Esophagus squamous epithelium (tissue), 5 donors: ENCODE results near the gene PDGFB. TPM values are rescaled to one million over a fixed set of nuclear protein-coding genes. Genes with fewer than 3 reads are reported as not detected.
A peak's percentile ranks its signal among the peaks of the same experiment; 100 is the strongest.

Source experiments
- DNase-seq: peaks from one replicate; lab custom pipeline; 2025; lab: John Stamatoyannopoulos, UW
- H3K27ac ChIP-seq, 4 donors: fragments of 200-600 bp; sonication (generic); one replicate each; pipeline ENCODE4 v1.5.1; 2016 to 2019; ENCODE audit warnings: mild to moderate bottlenecking in 1 of 4
- H3K27me3 ChIP-seq, 4 donors: fragments of 200-600 bp; sonication (generic); 1 replicate in 3 of 4; 2 replicates in 1 of 4; pipeline versions ENCODE4 v1.5.1 to v1.6.0; 2017 to 2021; ENCODE audit warnings: antibody characterized with exemption in 1 of 4
- H3K36me3 ChIP-seq, 3 donors: fragments of 200-600 bp; sonication (generic); one replicate each; pipeline ENCODE4 v1.5.1; 2016 to 2019
- H3K4me1 ChIP-seq, 3 donors: fragments of 200-600 bp; sonication (generic); one replicate each; pipeline ENCODE4 v1.5.1; 2017 to 2019
- H3K4me3 ChIP-seq, 4 donors: fragments of 200-600 bp; sonication (generic); 1 replicate in 3 of 4; 2 replicates in 1 of 4; pipeline ENCODE4 v1.5.1; 2016 to 2019; ENCODE audit warnings: mild to moderate bottlenecking in 2 of 4, moderate library complexity in 1 of 4
- H3K9me3 ChIP-seq, 3 donors: fragments of 200-600 bp; sonication (generic); one replicate each; pipeline ENCODE4 v1.5.1; 2016 to 2019
- CTCF ChIP-seq, 6 experiments: fragments of 450-650 bp in 4 of 6; fragments of 200-600 bp in 2 of 6; sonication (generic) in 2 of 6; IDR thresholded peaks; one replicate each; pipeline ENCODE4 v1.5.1; 2016 to 2019; ENCODE audit warnings: antibody characterized with exemption in 6 of 6, mild to moderate bottlenecking in 4 of 6, moderate library complexity in 4 of 6
- POLR2A ChIP-seq, 4 donors: fragments of 450-650 bp; IDR thresholded peaks; one replicate each; pipeline ENCODE4 v1.6.1; 2017; ENCODE audit warnings: antibody characterized with exemption in 4 of 4, mild to moderate bottlenecking in 4 of 4, moderate library complexity in 3 of 4
- WGBS, 2 donors: methylation state at CpG; one replicate each; pipeline ENCODE4 v1.1.5; 2018; 5-methylcytosine and 5-hydroxymethylcytosine counted together
- intact Hi-C: fragments of 100-400 bp; cut with DNase I; formaldehyde crosslinking; loops from one replicate; pipeline ENCODE4 v1.15.0; 2022
- total RNA-seq, 4 donors: library from RNA; depleted of rRNA; stranded (reverse); fragments of >200 nt; gene quantifications; one replicate each; pipeline ENCODE4 v1.1.0, GENCODE V29; 2016
- donor health status: DM: yes; HTN: yes; CAD: no.

The PDGFB gene
- total RNA-seq, 4 donors from 2014 or later = 1.2 to 6.3 (median 3.7) TPM

GRCh38 chr22:39173787-39174497 is 70.8 kb downstream of the PDGFB start:
- H3K4me1 ChIP-seq = peaks cover 26 to 82% (median 48%) of the 10 kb centered on the region in 3 donors
- no peak for DNase-seq
- WGBS, 2 donors = 51 to 56% methylated on average over 7 to 11 of the region's 11 CpGs
- peaks cover 0 to 5% (median 0%) of the 10 kb centered on the region in 4 donors for H3K27me3 ChIP-seq
- intact Hi-C loops = no loop called here
- no peaks in the 10 kb centered on the region for H3K36me3 ChIP-seq
- peak overlapping the region; percentile 50 to 81 (median 70) for H3K27ac ChIP-seq
- H3K9me3 ChIP-seq = no peaks in the 10 kb centered on the region
- TF ChIP-seq CTCF (IDR thresholded peaks at IDR 0.05) (no peak), POLR2A (IDR thresholded peaks at IDR 0.05) (no peak)
- H3K4me3 ChIP-seq = no peak overlapping the region

Other genes starting within 250 kb of the PDGFB start
- 10 to 100 TPM in 1 of 4 donors, 1 to 10 TPM in 3; 7.6 to 20.3 (median 9.0) TPM for gene APOBEC3C, start 230.7 kb downstream of the PDGFB start, total RNA-seq
- gene APOBEC3D, start 223.9 kb downstream of the PDGFB start, total RNA-seq = 1 to 10 TPM in 1 of 4 donors, under 1 TPM in 2, not detected in 1; 0.35 to 1.2 (median 0.76) TPM
- 1 to 10 TPM in 3 of 4 donors, under 1 TPM in 1; 0.44 to 2.7 (median 2.2) TPM for gene APOBEC3F, start 204.1 kb downstream of the PDGFB start, total RNA-seq
- 10 to 100 TPM in 2 of 4 donors, 1 to 10 TPM in 1, under 1 TPM in 1; 0.91 to 12.1 (median 6.5) TPM for gene APOBEC3G, start 167.7 kb downstream of the PDGFB start, total RNA-seq
- under 1 TPM in 2 of 4 donors, not detected in 2; 0.92 to 0.95 TPM for gene APOBEC3H, start 147.7 kb downstream of the PDGFB start, total RNA-seq
- 10 to 100 TPM in 3 of 4 donors, 1 to 10 TPM in 1; 4.7 to 56.1 (median 19.5) TPM for gene CBX7, start 92.3 kb downstream of the PDGFB start, total RNA-seq
- gene RPL3, start 74.6 kb upstream of the PDGFB start, total RNA-seq = 1,000 to 10,000 TPM; 1,469 to 2,891 (median 2,008) TPM
- 10 to 100 TPM; 13.3 to 35.5 (median 21.5) TPM for gene SYNGR1, start 105.0 kb upstream of the PDGFB start, total RNA-seq
- gene TAB1, start 154.8 kb upstream of the PDGFB start, total RNA-seq = 10 to 100 TPM in 3 of 4 donors, 1 to 10 TPM in 1; 7.8 to 15.3 (median 14.5) TPM
- gene MGAT3, start 212.0 kb upstream of the PDGFB start, total RNA-seq = 1 to 10 TPM in 1 of 4 donors, under 1 TPM in 3; 0.08 to 1.3 (median 0.62) TPM